GM18498 (cell line): Measurements from ENCODE around the gene MAPK8.
"Not testable (repeated sequence)": the region's sequence is repeated elsewhere in the genome, so short reads cannot be mapped to it uniquely, and the experiment has no call there.

Experiments used
- ATAC-seq: cut with Tn5 transposase; IDR thresholded peaks from one replicate; pipeline ENCODE4 v1.9.1; 2021; ENCODE audit warnings: mild to moderate bottlenecking, moderate library complexity; ENCODE audit not compliant: unreplicated experiment

MAPK8 gene

GRCh38 chr10:48306265-48306869 lies at the start of gene MAPK8:
Gene MAPK8 (plus strand): TSS chr10:48306677. CDS start chr10:48401661, 94,984 bp downstream.
- peak; percentile 90 for ATAC-seq

GRCh38 chr10:48257407-48257961 lies 49.0 kb upstream of the MAPK8 start:
- ATAC-seq = no peak

GRCh38 chr10:48258105-48258504 lies 48.4 kb upstream of the MAPK8 start:
- no peak for ATAC-seq

GRCh38 chr10:48266528-48266927 lies 39.9 kb upstream of the MAPK8 start:
- no peak for ATAC-seq

- ATAC-seq = no peak
These were observed 35.3 kb upstream of the MAPK8 start for GRCh38 chr10:48271047-48271730.

GRCh38 chr10:48272682-48273081 lies 33.8 kb upstream of the MAPK8 start:
- no peak for ATAC-seq

GRCh38 chr10:48273741-48274140 lies 32.7 kb upstream of the MAPK8 start:
- ATAC-seq = no peak

GRCh38 chr10:48274636-48275035 lies 31.8 kb upstream of the MAPK8 start, which contains the start of gene FRMPD2:
Gene FRMPD2 (minus strand): TSS chr10:48274696. CDS start chr10:48274567, 129 bp downstream.
- ATAC-seq = no peak

- no peak for ATAC-seq
These were observed 29.4 kb upstream of the MAPK8 start for GRCh38 chr10:48277093-48277492.

- ATAC-seq = peak; percentile 83
These were observed 27.3 kb upstream of the MAPK8 start for GRCh38 chr10:48279081-48279751.

GRCh38 chr10:48281697-48282096 lies 24.8 kb upstream of the MAPK8 start:
- not testable (repeated sequence) for ATAC-seq

GRCh38 chr10:48282829-48283228 lies 23.6 kb upstream of the MAPK8 start:
- ATAC-seq = peak; percentile 78

- ATAC-seq = no peak
These were observed 22.4 kb upstream of the MAPK8 start for GRCh38 chr10:48284002-48284546.

GRCh38 chr10:48284811-48285210 lies 21.7 kb upstream of the MAPK8 start:
- ATAC-seq = no peak

- ATAC-seq = no peak
These were observed 20.8 kb upstream of the MAPK8 start for GRCh38 chr10:48285710-48286109.

- no peak for ATAC-seq
These were observed 20.1 kb upstream of the MAPK8 start for GRCh38 chr10:48286356-48286755.

- ATAC-seq = peak; percentile 63
These were observed 18.8 kb upstream of the MAPK8 start for GRCh38 chr10:48287417-48288391.

- no peak for ATAC-seq
These were observed 17.8 kb upstream of the MAPK8 start for GRCh38 chr10:48288661-48289060.

- peak; percentile 51 for ATAC-seq
These were observed 16.8 kb upstream of the MAPK8 start for GRCh38 chr10:48289501-48290238.
